PC-9 (cell line): Measurements from ENCODE around the gene SLC25A53. TPM values are rescaled to one million over a fixed set of nuclear protein-coding genes. Genes with fewer than 3 reads are reported as not detected.
"Not testable (repeated sequence)": the region's sequence is repeated elsewhere in the genome, so short reads cannot be mapped to it uniquely, and the experiment has no call there.

Experiments used
- BruUV-seq: library from RNA; stranded (reverse); fragments of 400-500 nt; replicated peaks from 2 replicates; lab custom pipeline; 2021; lab: Mats Ljungman, UMichigan
- CTCF ChIA-PET: fragments of 300-600 bp; sonication (Branson Sonifier 250); formaldehyde crosslinking; loops from one replicate; lab custom pipeline; 2022; ENCODE audit warnings: antibody characterized with exemption; lab: Charles Lee
- POLR2A ChIA-PET: fragments of 300-600 bp; sonication (Branson Sonifier 250); formaldehyde crosslinking; loops from one replicate; lab custom pipeline; 2022; ENCODE audit warnings: antibody characterized with exemption; ENCODE audit not compliant: unreplicated experiment; lab: Charles Lee
- DNase-seq, 2 experiments: peaks; one replicate each; pipeline versions ENCODE4 v3.0.0 to v3.0.0-alpha.2; 2015 to 2022; ENCODE audit warnings: mixed read lengths in 1 of 2
- H2AFZ ChIP-seq: fragments of 200-600 bp; sonication (generic); 2 replicates; pipeline ENCODE4 v1.8.1; 2017; ENCODE audit warnings: antibody characterized with exemption
- H3F3A ChIP-seq: fragments of 200-600 bp; sonication (generic); 2 replicates; pipeline ENCODE4 v1.8.1; 2017; ENCODE audit warnings: antibody characterized with exemption, mild to moderate bottlenecking, low read depth; ENCODE audit not compliant: insufficient read depth
- H3K27ac ChIP-seq: fragments of 200-600 bp; sonication (generic); 2 replicates; pipeline ENCODE4 v1.6.1; 2016; ENCODE audit warnings: mixed run types
- H3K27me3 ChIP-seq: fragments of 200-600 bp; sonication (generic); 2 replicates; pipeline ENCODE4 v1.6.1; 2016; ENCODE audit warnings: low read depth, mixed run types; ENCODE audit not compliant: insufficient read depth
- H3K36me3 ChIP-seq: fragments of 200-600 bp; sonication (generic); 2 replicates; pipeline ENCODE4 v1.6.1; 2016; ENCODE audit warnings: low read depth, mixed run types
- H3K4me1 ChIP-seq: fragments of 200-600 bp; sonication (generic); replicated peaks from 2 replicates; pipeline ENCODE4 v1.6.1; 2016; ENCODE audit warnings: mixed run types; ENCODE audit not compliant: insufficient read depth
- H3K4me2 ChIP-seq: fragments of 200-600 bp; sonication (generic); 2 replicates; pipeline ENCODE4 v1.6.1; 2017; ENCODE audit warnings: mixed run types
- H3K4me3 ChIP-seq: fragments of 200-600 bp; sonication (generic); 2 replicates; pipeline ENCODE4 v1.6.1; 2016; ENCODE audit warnings: mixed run types
- H3K79me2 ChIP-seq: fragments of 200-600 bp; sonication (generic); 2 replicates; pipeline ENCODE4 v1.6.1; 2017; ENCODE audit warnings: low read depth, mixed run types
- H3K9me2 ChIP-seq: fragments of 200-600 bp; sonication (generic); 2 replicates; pipeline ENCODE4 v1.8.1; 2017; ENCODE audit warnings: mild to moderate bottlenecking; ENCODE audit not compliant: insufficient read depth
- H3K9me3 ChIP-seq: fragments of 200-600 bp; sonication (generic); 2 replicates; pipeline ENCODE4 v1.8.1; 2016; ENCODE audit warnings: low read depth; ENCODE audit not compliant: insufficient read depth
- H4K20me1 ChIP-seq: fragments of 200-600 bp; sonication (generic); 2 replicates; pipeline ENCODE4 v1.8.1; 2017; ENCODE audit not compliant: insufficient read depth
- intact Hi-C: fragments of 100-400 bp; cut with micrococcal nuclease; formaldehyde crosslinking; loops from one replicate; pipeline ENCODE4 v1.10.0; 2022; ENCODE audit not compliant: unreplicated experiment
- total RNA-seq: library from RNA; stranded (reverse); gene quantifications from 2 replicates; pipeline ENCODE4 v1.2.3, GENCODE V29; 2021

The SLC25A53 gene
- total RNA-seq, 1 experiment from 2014 or later: 6.4 TPM

- H3K9me3 ChIP-seq, H3F3A ChIP-seq, H2AFZ ChIP-seq, POLR2A ChIA-PET, H3K9me2 ChIP-seq, H3K36me3 ChIP-seq, CTCF ChIA-PET, H3K79me2 ChIP-seq, H3K27ac ChIP-seq, H4K20me1 ChIP-seq, H3K4me1 ChIP-seq, intact Hi-C loops, BruUV-seq, H3K27me3 ChIP-seq, H3K4me2 ChIP-seq, H3K4me3 ChIP-seq, DNase-seq: not testable (repeated sequence)
Measured at GRCh38 chrX:104062636-104063035, 94.2 kb downstream of the SLC25A53 start.

- H3K4me2 ChIP-seq, POLR2A ChIA-PET, BruUV-seq, H3K27ac ChIP-seq, DNase-seq, H3K27me3 ChIP-seq, H3K9me3 ChIP-seq, H3F3A ChIP-seq, H4K20me1 ChIP-seq, H3K79me2 ChIP-seq, H3K4me1 ChIP-seq, H3K4me3 ChIP-seq, H3K36me3 ChIP-seq, H2AFZ ChIP-seq, CTCF ChIA-PET, H3K9me2 ChIP-seq, intact Hi-C loops: not testable (repeated sequence)
Measured at GRCh38 chrX:104054956-104055355, 101.9 kb downstream of the SLC25A53 start.

Other genes with a start within 250 kb of the SLC25A53 start
- gene TMSB15B, start 194.4 kb downstream of the SLC25A53 start, total RNA-seq: not detected in 2 replicates
- not detected in 2 replicates for gene H2BW1, start 143.3 kb downstream of the SLC25A53 start, total RNA-seq
- gene H2BW2, start 117.1 kb downstream of the SLC25A53 start, total RNA-seq: not detected in 2 replicates
- not detected in 2 replicates for gene TMSB15C, start 80.8 kb downstream of the SLC25A53 start, total RNA-seq
- not detected in 2 replicates for gene ZCCHC18, start 44.5 kb downstream of the SLC25A53 start, total RNA-seq
- 28.5 and 35.7 TPM in 2 replicates for gene FAM199X, start 9.4 kb upstream of the SLC25A53 start, total RNA-seq
- gene ESX1, start 97.9 kb upstream of the SLC25A53 start, total RNA-seq: 1.6 and 1.9 TPM in 2 replicates